ENCODE data around the gene MET.
"Not testable (repeated sequence)": the region's sequence is repeated elsewhere in the genome, so short reads cannot be mapped to it uniquely, and the experiment has no call there.

The MET gene

GRCh38 chr7:116738378-116738777 lies 66.4 kb downstream of the MET start:
- Histone ChIP-seq H3K27ac (ENCODE audit: low read depth, low read length) (no peak overlapping the region), H3K27me3 (ENCODE audit: control insufficient read depth, insufficient read depth, low read length) (no peaks in the 10 kb centered on the region), H3K9ac (ENCODE audit: low read depth, low read length) (no peak overlapping the region), H3K4me1 (ENCODE audit: control insufficient read depth, insufficient read depth, low read length) (peaks cover 45% of the 10 kb centered on the region), H3K4me3 (ENCODE audit: low read depth, low read length) (no peak overlapping the region), H3K9me3 (ENCODE audit: control insufficient read depth, insufficient read depth, low read length) (no peaks in the 10 kb centered on the region), H3K36me3 (ENCODE audit: control insufficient read depth, insufficient read depth, low read length) (peaks cover 6% of the 10 kb centered on the region; the same call in 1 of the 2 replicates)

GRCh38 chr7:116739307-116739706 lies 67.3 kb downstream of the MET start:
- Histone ChIP-seq H3K27ac (ENCODE audit: low read depth, low read length) (no peak overlapping the region), H3K4me1 (ENCODE audit: control insufficient read depth, insufficient read depth, low read length) (peaks cover 36% of the 10 kb centered on the region), H3K4me3 (ENCODE audit: low read depth, low read length) (no peak overlapping the region), H3K9me3 (ENCODE audit: control insufficient read depth, insufficient read depth, low read length) (no peaks in the 10 kb centered on the region), H3K9ac (ENCODE audit: low read depth, low read length) (no peak overlapping the region), H3K36me3 (ENCODE audit: control insufficient read depth, insufficient read depth, low read length) (peaks cover 6% of the 10 kb centered on the region; the same call in 1 of the 2 replicates), H3K27me3 (ENCODE audit: control insufficient read depth, insufficient read depth, low read length) (no peaks in the 10 kb centered on the region)

- no peak overlapping the region for H3K4me3 ChIP-seq (ENCODE audit: low read depth, low read length)
- H3K9ac ChIP-seq (ENCODE audit: low read depth, low read length) = no peak overlapping the region
- H3K27me3 ChIP-seq (ENCODE audit: control insufficient read depth, insufficient read depth, low read length) = no peaks in the 10 kb centered on the region
- no peaks in the 10 kb centered on the region for H3K9me3 ChIP-seq (ENCODE audit: control insufficient read depth, insufficient read depth, low read length)
- H3K36me3 ChIP-seq (ENCODE audit: control insufficient read depth, insufficient read depth, low read length) = peaks cover 6% of the 10 kb centered on the region; the same call in 1 of the 2 replicates
- H3K4me1 ChIP-seq (ENCODE audit: control insufficient read depth, insufficient read depth, low read length) = peaks cover 27% of the 10 kb centered on the region
- no peak overlapping the region for H3K27ac ChIP-seq (ENCODE audit: low read depth, low read length)
Measured at GRCh38 chr7:116740231-116740630, 68.2 kb downstream of the MET start.

- H3K36me3 ChIP-seq (ENCODE audit: control insufficient read depth, insufficient read depth, low read length) = peaks cover 6% of the 10 kb centered on the region; the same call in 1 of the 2 replicates
- peaks cover 25% of the 10 kb centered on the region for H3K4me1 ChIP-seq (ENCODE audit: control insufficient read depth, insufficient read depth, low read length)
- H3K4me3 ChIP-seq (ENCODE audit: low read depth, low read length) = no peak overlapping the region
- H3K27ac ChIP-seq (ENCODE audit: low read depth, low read length) = no peak overlapping the region
- H3K9ac ChIP-seq (ENCODE audit: low read depth, low read length) = no peak overlapping the region
- H3K27me3 ChIP-seq (ENCODE audit: control insufficient read depth, insufficient read depth, low read length) = no peaks in the 10 kb centered on the region
- H3K9me3 ChIP-seq (ENCODE audit: control insufficient read depth, insufficient read depth, low read length) = no peaks in the 10 kb centered on the region
Measured at GRCh38 chr7:116740755-116741462, 68.9 kb downstream of the MET start.

- Histone ChIP-seq H3K36me3 (ENCODE audit: control insufficient read depth, insufficient read depth, low read length) (peaks cover 6% of the 10 kb centered on the region; the same call in 1 of the 2 replicates), H3K4me3 (ENCODE audit: low read depth, low read length) (no peak overlapping the region), H3K9me3 (ENCODE audit: control insufficient read depth, insufficient read depth, low read length) (no peaks in the 10 kb centered on the region), H3K4me1 (ENCODE audit: control insufficient read depth, insufficient read depth, low read length) (peaks cover 20% of the 10 kb centered on the region), H3K27ac (ENCODE audit: low read depth, low read length) (no peak overlapping the region), H3K9ac (ENCODE audit: low read depth, low read length) (no peak overlapping the region), H3K27me3 (ENCODE audit: control insufficient read depth, insufficient read depth, low read length) (no peaks in the 10 kb centered on the region)
Measured at GRCh38 chr7:116741625-116742316, 69.8 kb downstream of the MET start.

GRCh38 chr7:116742641-116743040 lies 70.6 kb downstream of the MET start:
- Histone ChIP-seq H3K4me1 (ENCODE audit: control insufficient read depth, insufficient read depth, low read length) (peaks cover 11% of the 10 kb centered on the region), H3K9ac (ENCODE audit: low read depth, low read length) (no peak overlapping the region), H3K27ac (ENCODE audit: low read depth, low read length) (no peak overlapping the region), H3K27me3 (ENCODE audit: control insufficient read depth, insufficient read depth, low read length) (no peaks in the 10 kb centered on the region), H3K36me3 (ENCODE audit: control insufficient read depth, insufficient read depth, low read length) (peaks cover 6% of the 10 kb centered on the region; the same call in 1 of the 2 replicates), H3K9me3 (ENCODE audit: control insufficient read depth, insufficient read depth, low read length) (no peaks in the 10 kb centered on the region), H3K4me3 (ENCODE audit: low read depth, low read length) (no peak overlapping the region)

GRCh38 chr7:116743835-116744234 lies 71.8 kb downstream of the MET start:
- H3K4me1 ChIP-seq (ENCODE audit: control insufficient read depth, insufficient read depth, low read length); H3K4me3 ChIP-seq (ENCODE audit: low read depth, low read length); H3K27me3 ChIP-seq (ENCODE audit: control insufficient read depth, insufficient read depth, low read length); H3K9me3 ChIP-seq (ENCODE audit: control insufficient read depth, insufficient read depth, low read length); H3K27ac ChIP-seq (ENCODE audit: low read depth, low read length); H3K9ac ChIP-seq (ENCODE audit: low read depth, low read length); H3K36me3 ChIP-seq (ENCODE audit: control insufficient read depth, insufficient read depth, low read length): not testable (repeated sequence)

GRCh38 chr7:116746388-116746787 lies 74.4 kb downstream of the MET start:
- H3K27ac ChIP-seq (ENCODE audit: low read depth, low read length); H3K27me3 ChIP-seq (ENCODE audit: control insufficient read depth, insufficient read depth, low read length); H3K9me3 ChIP-seq (ENCODE audit: control insufficient read depth, insufficient read depth, low read length); H3K4me3 ChIP-seq (ENCODE audit: low read depth, low read length); H3K4me1 ChIP-seq (ENCODE audit: control insufficient read depth, insufficient read depth, low read length); H3K36me3 ChIP-seq (ENCODE audit: control insufficient read depth, insufficient read depth, low read length); H3K9ac ChIP-seq (ENCODE audit: low read depth, low read length): not testable (repeated sequence)

GRCh38 chr7:116751070-116751469 lies 79.1 kb downstream of the MET start:
- not testable (repeated sequence) for H3K4me1 ChIP-seq (ENCODE audit: control insufficient read depth, insufficient read depth, low read length); H3K36me3 ChIP-seq (ENCODE audit: control insufficient read depth, insufficient read depth, low read length); H3K27ac ChIP-seq (ENCODE audit: low read depth, low read length); H3K4me3 ChIP-seq (ENCODE audit: low read depth, low read length); H3K9ac ChIP-seq (ENCODE audit: low read depth, low read length); H3K27me3 ChIP-seq (ENCODE audit: control insufficient read depth, insufficient read depth, low read length); H3K9me3 ChIP-seq (ENCODE audit: control insufficient read depth, insufficient read depth, low read length)

GRCh38 chr7:116752305-116753074 lies 80.5 kb downstream of the MET start:
- H3K9ac ChIP-seq (ENCODE audit: low read depth, low read length) = no peak overlapping the region
- H3K4me3 ChIP-seq (ENCODE audit: low read depth, low read length) = no peak overlapping the region
- H3K36me3 ChIP-seq (ENCODE audit: control insufficient read depth, insufficient read depth, low read length) = no peaks in the 10 kb centered on the region
- no peaks in the 10 kb centered on the region for H3K9me3 ChIP-seq (ENCODE audit: control insufficient read depth, insufficient read depth, low read length)
- no peaks in the 10 kb centered on the region for H3K27me3 ChIP-seq (ENCODE audit: control insufficient read depth, insufficient read depth, low read length)
- no peaks in the 10 kb centered on the region for H3K4me1 ChIP-seq (ENCODE audit: control insufficient read depth, insufficient read depth, low read length)
- H3K27ac ChIP-seq (ENCODE audit: low read depth, low read length) = no peak overlapping the region

- Histone ChIP-seq H3K27ac (ENCODE audit: low read depth, low read length) (no peak overlapping the region), H3K9me3 (ENCODE audit: control insufficient read depth, insufficient read depth, low read length) (no peaks in the 10 kb centered on the region), H3K27me3 (ENCODE audit: control insufficient read depth, insufficient read depth, low read length) (no peaks in the 10 kb centered on the region), H3K4me3 (ENCODE audit: low read depth, low read length) (no peak overlapping the region), H3K9ac (ENCODE audit: low read depth, low read length) (no peak overlapping the region), H3K4me1 (ENCODE audit: control insufficient read depth, insufficient read depth, low read length) (no peaks in the 10 kb centered on the region), H3K36me3 (ENCODE audit: control insufficient read depth, insufficient read depth, low read length) (no peaks in the 10 kb centered on the region)
Measured at GRCh38 chr7:116753130-116753529, 81.1 kb downstream of the MET start.
